ENCODE data around the gene CFAP157.

CFAP157 gene

DNA sequence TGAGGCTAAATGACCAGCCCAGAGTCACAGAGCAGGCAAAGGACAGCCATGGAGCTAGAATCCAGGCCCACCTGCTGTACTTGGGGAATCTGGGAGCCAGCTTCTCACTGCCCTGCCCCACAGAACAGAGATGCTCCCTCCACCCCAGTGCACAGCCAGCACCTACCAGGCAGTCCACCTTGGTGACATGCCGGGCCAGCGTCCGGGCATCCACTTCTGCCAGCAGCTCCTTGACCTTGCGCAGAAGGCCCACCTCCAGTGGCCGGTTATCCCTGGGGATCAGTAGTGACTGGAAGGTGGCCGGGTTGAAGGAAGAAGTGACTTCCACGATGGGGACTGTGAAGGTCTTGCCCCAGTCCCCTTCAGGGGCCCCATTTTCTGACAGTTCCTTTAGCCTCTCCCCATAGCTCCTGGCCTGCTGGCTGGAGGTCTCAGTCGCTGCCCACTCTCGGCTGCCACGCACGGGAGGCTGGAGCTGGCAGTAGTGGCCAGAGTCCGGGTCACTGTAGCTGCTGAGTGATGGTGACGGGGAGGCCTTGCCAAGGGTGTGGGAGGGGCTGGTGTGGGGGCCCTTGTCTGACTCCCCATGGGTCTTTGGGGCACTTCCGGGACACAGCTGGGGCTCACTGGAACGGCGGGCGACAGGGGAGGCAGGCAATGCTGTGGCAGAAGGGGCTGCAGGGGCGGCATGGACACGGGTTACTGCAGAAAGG lies 37.8 kb downstream of the CFAP157 start:
- no peak overlapping the region for H3K27ac ChIP-seq

GRCh38 chr9:127746959-127747569 lies 40.3 kb downstream of the CFAP157 start:
- H3K4me3 ChIP-seq: no peak overlapping the region
- no peak for DNase-seq (ENCODE audit: low spot score)
- TF ChIP-seq CTCF (IDR thresholded peaks at IDR 0.05): no peak
- no peak overlapping the region for H3K27ac ChIP-seq

More for the DNA sequence above, 37.8 kb downstream of the CFAP157 start:
- no peak overlapping the region for H3K4me3 ChIP-seq
- DNase-seq (ENCODE audit: low spot score): no peak
- TF ChIP-seq CTCF (IDR thresholded peaks at IDR 0.05): no peak

- TF ChIP-seq CTCF (IDR thresholded peaks at IDR 0.05): no peak
- H3K27ac ChIP-seq: no peak overlapping the region
- H3K4me3 ChIP-seq: no peak overlapping the region
- no peak for DNase-seq (ENCODE audit: low spot score)
These were observed 42.5 kb downstream of the CFAP157 start for GRCh38 chr9:127749090-127749787.

GRCh38 chr9:127751269-127752054 lies 44.7 kb downstream of the CFAP157 start:
- no peak overlapping the region for H3K4me3 ChIP-seq
- H3K27ac ChIP-seq: no peak overlapping the region
- TF ChIP-seq CTCF (IDR thresholded peaks at IDR 0.05): no peak
- no peak for DNase-seq (ENCODE audit: low spot score)

DNA sequence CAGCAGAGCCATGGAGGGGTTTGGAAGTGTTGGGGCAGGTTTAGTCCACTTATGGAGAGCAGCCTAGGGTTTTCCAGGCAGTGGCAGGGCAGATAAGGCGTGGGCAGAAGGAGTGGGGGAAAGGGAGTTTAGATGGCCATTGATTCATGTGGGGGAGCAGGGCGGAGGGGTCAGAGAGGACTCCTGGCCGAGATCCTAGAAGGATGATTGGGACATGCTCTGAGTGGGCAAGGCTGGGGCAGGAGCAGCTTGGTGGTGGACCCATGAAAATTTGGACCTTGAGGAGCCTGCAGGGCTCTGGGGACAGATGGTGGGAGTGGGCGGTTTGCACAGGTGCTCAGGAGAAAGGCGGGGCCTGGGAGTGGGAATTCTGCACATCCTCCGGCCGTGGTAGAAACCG lies 46.4 kb downstream of the CFAP157 start:
- no peak overlapping the region for H3K4me3 ChIP-seq
- TF ChIP-seq CTCF (IDR thresholded peaks at IDR 0.05): no peak
- no peak overlapping the region for H3K27ac ChIP-seq
- DNase-seq (ENCODE audit: low spot score): no peak

GRCh38 chr9:127753622-127754021 lies 46.8 kb downstream of the CFAP157 start:
- H3K27ac ChIP-seq: no peak overlapping the region
- no peak for TF ChIP-seq CTCF (IDR thresholded peaks at IDR 0.05)

More at GRCh38 chr9:127753622-127754021, 46.8 kb downstream of the CFAP157 start:
- no peak for DNase-seq (ENCODE audit: low spot score)
- H3K4me3 ChIP-seq: no peak overlapping the region

Measured in coronary artery (tissue), 2 donors.